HepG2 (cell line): Measurements from ENCODE around the gene CNR2. TPM values are rescaled to one million over a fixed set of nuclear protein-coding genes. Genes with fewer than 3 reads are reported as not detected.

Experiments
- ADNP ChIP-seq: sonication (generic); formaldehyde crosslinking; IDR thresholded peaks from 2 replicates; pipeline ENCODE4 v1.4.0; 2020; ENCODE audit warnings: missing genetic modification reagents
- AKAP8 ChIP-seq: sonication (generic); formaldehyde crosslinking; IDR thresholded peaks from 2 replicates; pipeline ENCODE4 v1.5.1; 2020; ENCODE audit warnings: mild to moderate bottlenecking, missing genetic modification reagents
- ATF1 ChIP-seq: IDR thresholded peaks from 2 replicates; pipeline ENCODE4 v1.6.1; 2016; ENCODE audit warnings: mild to moderate bottlenecking, control low read depth
- CBFB ChIP-seq: sonication (generic); formaldehyde crosslinking; IDR thresholded peaks from 2 replicates; pipeline ENCODE4 v1.4.0; 2020; ENCODE audit warnings: missing genetic modification reagents
- FIP1L1 ChIP-seq: fragments of 200-400 bp; formaldehyde crosslinking; IDR thresholded peaks from 2 replicates; pipeline ENCODE4 v1.6.1; 2018; ENCODE audit warnings: low read depth, mild to moderate bottlenecking, low read length, moderate library complexity, borderline replicate concordance; ENCODE audit not compliant: insufficient read depth
- GPBP1L1 ChIP-seq: sonication (generic); formaldehyde crosslinking; IDR thresholded peaks from 2 replicates; pipeline ENCODE4 v1.5.0; 2020; ENCODE audit warnings: mild to moderate bottlenecking, missing genetic modification reagents
- JDP2 ChIP-seq: sonication (generic); formaldehyde crosslinking; IDR thresholded peaks from 2 replicates; pipeline ENCODE4 v1.8.1; 2022; ENCODE audit warnings: missing genetic modification reagents, borderline replicate concordance
- MTA3 ChIP-seq: sonication (generic); formaldehyde crosslinking; IDR thresholded peaks from 2 replicates; pipeline ENCODE4 v1.4.0; 2020; ENCODE audit warnings: missing genetic modification reagents
- NBN ChIP-seq: fragments of 450-650 bp; conservative IDR thresholded peaks from 2 replicates; pipeline ENCODE4 v1.6.1; 2017
- NR0B2 ChIP-seq: sonication (generic); formaldehyde crosslinking; IDR thresholded peaks from 2 replicates; pipeline ENCODE4 v1.4.0; 2020; ENCODE audit warnings: mild to moderate bottlenecking, missing genetic modification reagents
- PRDM4 ChIP-seq: sonication (generic); formaldehyde crosslinking; IDR thresholded peaks from 2 replicates; pipeline ENCODE4 v1.9.0; 2021; ENCODE audit warnings: missing genetic modification reagents, borderline replicate concordance
- PRMT3 ChIP-seq: sonication (generic); formaldehyde crosslinking; IDR thresholded peaks from 2 replicates; pipeline ENCODE4 v1.8.1; 2022; ENCODE audit warnings: low read depth, mild to moderate bottlenecking, moderate library complexity, missing genetic modification reagents, borderline replicate concordance
- RFXAP ChIP-seq: sonication (generic); formaldehyde crosslinking; IDR thresholded peaks from 2 replicates; pipeline ENCODE4 v1.4.0; 2020; ENCODE audit warnings: missing genetic modification reagents, borderline replicate concordance
- SOX5 ChIP-seq: IDR thresholded peaks from 2 replicates; pipeline ENCODE4 v1.6.1; 2016; ENCODE audit warnings: borderline replicate concordance
- ZBTB1 ChIP-seq: sonication (generic); formaldehyde crosslinking; IDR thresholded peaks from 2 replicates; pipeline ENCODE4 v1.4.0; 2020; ENCODE audit warnings: missing genetic modification reagents, borderline replicate concordance
- ZBTB7B ChIP-seq: sonication (generic); formaldehyde crosslinking; IDR thresholded peaks from 2 replicates; pipeline ENCODE4 v1.4.0; 2020; ENCODE audit warnings: missing genetic modification reagents
- ZFY ChIP-seq: sonication (generic); formaldehyde crosslinking; IDR thresholded peaks from 2 replicates; pipeline ENCODE4 v1.4.0; 2020; ENCODE audit warnings: missing genetic modification reagents
- ZNF101 ChIP-seq: sonication (generic); formaldehyde crosslinking; IDR thresholded peaks from 2 replicates; pipeline ENCODE4 v1.4.0; 2020; ENCODE audit warnings: mild to moderate bottlenecking, low read depth, missing genetic modification reagents, borderline replicate concordance
- ZNF235 ChIP-seq: sonication (generic); formaldehyde crosslinking; IDR thresholded peaks from 2 replicates; pipeline ENCODE4 v1.8.1; 2023; ENCODE audit warnings: mild to moderate bottlenecking, missing genetic modification reagents, borderline replicate concordance
- ZNF367 ChIP-seq: sonication (generic); formaldehyde crosslinking; IDR thresholded peaks from 2 replicates; pipeline ENCODE4 v1.4.0; 2020; ENCODE audit warnings: missing genetic modification reagents, borderline replicate concordance
- ZNF432 ChIP-seq: sonication (generic); formaldehyde crosslinking; IDR thresholded peaks from 2 replicates; pipeline ENCODE4 v1.5.0; 2020; ENCODE audit warnings: missing genetic modification reagents, mild to moderate bottlenecking, borderline replicate concordance
- ZNF484 ChIP-seq: sonication (generic); formaldehyde crosslinking; IDR thresholded peaks from 2 replicates; pipeline ENCODE4 v1.5.1; 2020; ENCODE audit warnings: mild to moderate bottlenecking, low read depth, missing genetic modification reagents, borderline replicate concordance
- ZNF501 ChIP-seq: sonication (generic); formaldehyde crosslinking; IDR thresholded peaks from 2 replicates; pipeline ENCODE4 v1.5.1; 2020; ENCODE audit warnings: mild to moderate bottlenecking, moderate library complexity, missing genetic modification reagents
- ZNF607 ChIP-seq: sonication (generic); formaldehyde crosslinking; IDR thresholded peaks from 2 replicates; pipeline ENCODE4 v1.5.1; 2020; ENCODE audit warnings: missing genetic modification reagents, mild to moderate bottlenecking, borderline replicate concordance
- ZNF670 ChIP-seq: sonication (generic); formaldehyde crosslinking; IDR thresholded peaks from 2 replicates; pipeline ENCODE4 v1.8.0; 2022; ENCODE audit warnings: mild to moderate bottlenecking, missing genetic modification reagents, borderline replicate concordance
- ZNF761 ChIP-seq: sonication (generic); formaldehyde crosslinking; conservative IDR thresholded peaks from 2 replicates; pipeline ENCODE4 v1.4.0; 2020; ENCODE audit warnings: mild to moderate bottlenecking, missing genetic modification reagents
- ZSCAN30 ChIP-seq: sonication (generic); formaldehyde crosslinking; IDR thresholded peaks from 2 replicates; pipeline ENCODE4 v1.5.0; 2020; ENCODE audit warnings: mild to moderate bottlenecking, missing genetic modification reagents
- polyA plus RNA-seq, 8 experiments: library from polyadenylated mRNA; depleted of rRNA in 3 of 8; stranded (reverse) in 7 of 8; unstranded in 1 of 8; fragments of >200 nt; fragmentation: Illumina TruSeq in 4 of 8; extraction: Trizol in 4 of 8; gene quantifications; 2 replicates each; pipeline versions ENCODE4 v1.2.1 to v1.2.3, GENCODE V29; 2011 to 2016; ENCODE audit warnings: low read depth in 4 of 8, missing spikeins in 1 of 8, mixed read lengths in 1 of 8; ENCODE audit not compliant: insufficient read depth in 1 of 8
- total RNA-seq, 5 experiments: library from RNA; depleted of rRNA; stranded (reverse); fragments of >200 nt; fragmentation: Illumina TruSeq; extraction: Trizol; gene quantifications; 2 replicates each; pipeline ENCODE4 v1.2.3, GENCODE V29; 2016; ENCODE audit warnings: low read depth in 1 of 5

Gene CNR2
- total and polyA plus RNA-seq, 2 of the 13 experiments (the other 11 are each of a cell fraction or from before 2014, with no cell fraction given): not detected

- TF ChIP-seq ADNP (CRISPR knock-in tag) (no peak), CBFB (CRISPR knock-in tag) (peak; percentile 75), GPBP1L1 (CRISPR knock-in tag) (no peak), AKAP8 (CRISPR knock-in tag) (no peak), ZBTB1 (CRISPR knock-in tag) (no peak), ATF1 (CRISPR knock-in tag) (no peak), ZFY (peak; percentile 83), ZNF235 (CRISPR knock-in tag) (no peak), FIP1L1 (no peak), ZNF607 (peak; percentile 66; the same call in 1 of the 2 replicates), ZNF761 (CRISPR knock-in tag) (peak; percentile 47; the same call in 1 of the 2 replicates), ZBTB7B (peak; percentile 31; the same call in 1 of the 2 replicates), NR0B2 (CRISPR knock-in tag) (no peak), ZNF670 (CRISPR knock-in tag) (no peak; the same call in 1 of the 2 replicates), ZNF501 (CRISPR knock-in tag) (peak; percentile 91), ZSCAN30 (CRISPR knock-in tag) (no peak), ZNF367 (CRISPR knock-in tag) (no peak), ZNF101 (CRISPR knock-in tag) (no peak), PRMT3 (CRISPR knock-in tag) (no peak), SOX5 (CRISPR knock-in tag) (no peak), NBN (no peak), JDP2 (CRISPR knock-in tag) (no peak), RFXAP (CRISPR knock-in tag) (peak; percentile 100), PRDM4 (CRISPR knock-in tag) (no peak), ZNF484 (no peak), ZNF432 (CRISPR knock-in tag) (no peak), MTA3 (no peak)
Measured at GRCh38 chr1:23959461-23960290, 46.5 kb upstream of the CNR2 start, which contains the start of gene PNRC2 (continued).
